Adrenal gland (tissue), 12 donors: ENCODE measurements around the gene CYSTM1. TPM values are rescaled to one million over a fixed set of nuclear protein-coding genes. Genes with fewer than 3 reads are reported as not detected.

Experiments
- DNase-seq, 7 donors: peaks; one replicate each; pipeline ENCODE4 v3.0.0-alpha.2; 2019 to 2020
- H3K27ac ChIP-seq, 5 donors: fragments of 200-600 bp; sonication (generic) in 4 of 5; 1 replicate in 3 of 5; 2 replicates in 2 of 5; pipeline versions ENCODE4 v1.5.1 to v1.8.0; 2016 to 2020; ENCODE audit warnings: mild to moderate bottlenecking in 1 of 5
- H3K27me3 ChIP-seq: fragments of 200-600 bp; 2 replicates; pipeline ENCODE4 v1.8.0; 2021
- H3K36me3 ChIP-seq, 2 donors: fragments of 200-600 bp; replicated peaks in 1 of 2; 1 replicate in 1 of 2; 2 replicates in 1 of 2; pipeline versions ENCODE4 v1.5.1 to v1.8.0; 2018 to 2022
- H3K4me1 ChIP-seq, 2 donors: fragments of 200-600 bp; replicated peaks in 1 of 2; 1 replicate in 1 of 2; 2 replicates in 1 of 2; pipeline versions ENCODE4 v1.5.1 to v1.8.0; 2018 to 2021
- H3K4me3 ChIP-seq, 4 donors: fragments of 200-600 bp; sonication (generic) in 3 of 4; one replicate each; pipeline ENCODE4 v1.5.1; 2016 to 2018
- H3K9me3 ChIP-seq, 3 donors: fragments of 200-600 bp; sonication (generic) in 1 of 3; replicated peaks in 1 of 3; 1 replicate in 2 of 3; 2 replicates in 1 of 3; pipeline versions ENCODE4 v1.5.1 to v1.8.0; 2016 to 2021
- POLR2A ChIP-seq, 2 donors: fragments of 450-650 bp; IDR thresholded peaks; one replicate each; pipeline ENCODE4 v1.6.1; 2017; ENCODE audit warnings: antibody characterized with exemption in 2 of 2, mild to moderate bottlenecking in 2 of 2, moderate library complexity in 1 of 2
- WGBS, 4 donors: extraction: QIAGEN DNeasy Blood & Tissue Kit in 2 of 4; methylation state at CpG; one replicate each; pipeline versions ENCODE4 v1.1.5 to v1.1.7; 2013 to 2017; 5-methylcytosine and 5-hydroxymethylcytosine counted together
- intact Hi-C, 2 donors: fragments of 100-400 bp; cut with DNase I; formaldehyde crosslinking; loops; one replicate each; pipeline versions ENCODE4 v1.14.1 to v1.15.0; 2022 to 2023
- polyA plus RNA-seq, 3 donors: library from polyadenylated mRNA; stranded (reverse); fragments of 200-250 nt in 2 of 3; fragments of 350-450 nt in 1 of 3; fragmentation: Illumina TruSeq in 1 of 3; extraction: RNeasy Lipid Tissue Mini Kit (QIAGEN cat#74804) in 1 of 3; gene quantifications; one replicate each; pipeline ENCODE4 v1.2.3, GENCODE V29; 2013 to 2014
- total RNA-seq, 9 donors: library from RNA; depleted of rRNA in 4 of 9; stranded (reverse); fragments of >200 nt in 4 of 9; fragments of 120-200 nt in 1 of 9; fragmentation: NEBNext Ultra II Directional in 1 of 9; extraction: Animal tissue kit (Norgen Biotek cat#: 25700) in 1 of 9; gene quantifications; one replicate each; pipeline versions ENCODE4 v1.1.0 to v1.2.4, GENCODE V29; 2013 to 2023
- TF ChIP-seq, protein P1 (sequence below), 6 experiments: fragments of 450-650 bp in 4 of 6; fragments of 200-600 bp in 2 of 6; sonication (generic) in 1 of 6; IDR thresholded peaks; 1 replicate in 5 of 6; 2 replicates in 1 of 6; pipeline versions ENCODE4 v1.5.1 to v1.8.0; 2016 to 2021; ENCODE audit warnings: antibody characterized with exemption in 6 of 6, mild to moderate bottlenecking in 2 of 6, moderate library complexity in 1 of 6
- donor health status: healthy with polysubstance abuse.
- donor health status: Bipolar disorder and iron deficiency.
- donor health status: DM: yes; HTN: yes; CAD: no.
- donor health status: DM: no; HTN: no; CAD: no.
- donor health status: DM: no; HTN: no; CAD: no.
- donor health status: DM: yes; HTN: yes; CAD: no.

CYSTM1 gene
- total and polyA plus RNA-seq, 12 donors, result 42.6 to 605 (median 180) TPM

DNA sequence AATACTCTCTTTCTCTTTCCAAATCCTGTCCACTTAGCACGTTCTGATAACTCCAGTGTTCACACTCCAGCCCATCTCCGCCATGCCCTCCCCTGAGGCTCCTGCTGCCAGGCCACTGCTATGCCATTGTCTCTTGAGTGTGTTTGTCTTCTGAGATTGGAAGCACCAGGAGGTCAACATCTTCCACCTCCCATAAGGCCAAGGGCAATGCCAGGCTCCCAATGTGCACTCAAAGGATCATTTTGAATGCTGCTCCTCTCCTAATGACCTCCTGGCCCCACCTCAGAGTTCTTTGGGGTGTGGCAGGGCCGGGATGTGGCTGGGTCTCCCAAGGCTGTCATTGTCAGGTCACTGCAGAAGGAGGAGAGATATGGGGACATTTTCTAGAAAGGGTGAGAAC, 29.7 kb upstream of the CYSTM1 start:
- intact Hi-C loops, result loop anchor here (5.0 kb wide), 3 partner anchors 33 to 73 kb away; partner anchors contain the start of gene PURA (in 1 of the 2)
- Histone ChIP-seq H3K4me1 (peaks cover 16 to 21% of the 10 kb centered on the region in 2 donors), H3K27ac (no peak overlapping the region), H3K4me3 (peak overlapping the region in 1 of 4 donors; percentile 60), H3K36me3 (no peaks in the 10 kb centered on the region), H3K9me3 (no peaks in the 10 kb centered on the region), H3K27me3 (no peaks in the 10 kb centered on the region)
- peak in 1 of 7 donors; percentile 12 for DNase-seq
- TF ChIP-seq POLR2A (IDR thresholded peaks at IDR 0.05), result no peak
- TF ChIP-seq, protein P1, sequence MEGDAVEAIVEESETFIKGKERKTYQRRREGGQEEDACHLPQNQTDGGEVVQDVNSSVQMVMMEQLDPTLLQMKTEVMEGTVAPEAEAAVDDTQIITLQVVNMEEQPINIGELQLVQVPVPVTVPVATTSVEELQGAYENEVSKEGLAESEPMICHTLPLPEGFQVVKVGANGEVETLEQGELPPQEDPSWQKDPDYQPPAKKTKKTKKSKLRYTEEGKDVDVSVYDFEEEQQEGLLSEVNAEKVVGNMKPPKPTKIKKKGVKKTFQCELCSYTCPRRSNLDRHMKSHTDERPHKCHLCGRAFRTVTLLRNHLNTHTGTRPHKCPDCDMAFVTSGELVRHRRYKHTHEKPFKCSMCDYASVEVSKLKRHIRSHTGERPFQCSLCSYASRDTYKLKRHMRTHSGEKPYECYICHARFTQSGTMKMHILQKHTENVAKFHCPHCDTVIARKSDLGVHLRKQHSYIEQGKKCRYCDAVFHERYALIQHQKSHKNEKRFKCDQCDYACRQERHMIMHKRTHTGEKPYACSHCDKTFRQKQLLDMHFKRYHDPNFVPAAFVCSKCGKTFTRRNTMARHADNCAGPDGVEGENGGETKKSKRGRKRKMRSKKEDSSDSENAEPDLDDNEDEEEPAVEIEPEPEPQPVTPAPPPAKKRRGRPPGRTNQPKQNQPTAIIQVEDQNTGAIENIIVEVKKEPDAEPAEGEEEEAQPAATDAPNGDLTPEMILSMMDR (IDR thresholded peaks at IDR 0.05), result no peak
- WGBS, 4 donors, result 74 to 90% (median 87%) methylated on average over 2 to 3 of the region's 3 CpGs

DNA sequence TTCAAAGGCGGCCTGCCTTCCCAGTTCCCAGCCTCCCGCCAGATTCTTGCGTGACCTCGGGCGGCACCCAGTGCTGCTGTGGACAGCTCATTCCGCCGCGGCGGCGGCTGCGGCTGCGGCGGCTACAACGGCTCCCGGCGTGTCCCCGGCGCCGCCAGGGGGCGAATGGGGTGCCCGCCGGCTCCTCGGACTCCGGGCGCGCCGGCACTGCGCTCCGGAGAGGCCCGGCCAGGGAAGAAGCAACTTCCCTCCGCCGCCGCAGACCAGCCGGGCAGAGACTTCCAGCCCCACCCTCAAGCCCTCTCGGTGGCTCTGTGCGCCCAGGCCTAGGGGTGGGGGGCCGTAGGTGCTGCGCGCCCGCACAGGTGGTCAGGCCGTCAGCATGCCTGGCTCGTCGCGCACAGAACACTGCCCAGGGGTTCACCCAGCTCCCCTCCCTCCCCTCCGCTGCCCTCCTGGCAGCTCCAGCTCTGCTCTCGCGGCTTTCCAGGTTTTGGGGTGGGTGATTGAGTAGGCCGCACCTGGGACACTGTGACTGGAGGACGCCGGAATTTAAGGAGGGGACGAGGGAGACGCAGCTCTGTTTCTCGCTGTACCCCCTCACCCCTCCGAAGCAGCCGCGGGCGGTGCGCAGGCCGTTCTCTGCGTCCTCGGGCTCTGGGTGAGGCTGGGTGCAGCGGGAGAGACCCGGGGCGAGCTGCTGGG, 29.0 kb upstream of the CYSTM1 start:
- H3K4me3 ChIP-seq, result peak overlapping the region in 1 of 4 donors; percentile 60
- H3K36me3 ChIP-seq, result no peaks in the 10 kb centered on the region
- H3K27ac ChIP-seq, result no peak overlapping the region
- no peaks in the 10 kb centered on the region for H3K27me3 ChIP-seq
- no peaks in the 10 kb centered on the region for H3K9me3 ChIP-seq
- 7 to 18% (median 12%) methylated on average over 36 to 64 of the region's 64 CpGs; no CpG with 5 or more reads in 1 of the 4 donors for WGBS, 4 donors
- no peak for TF ChIP-seq POLR2A (IDR thresholded peaks at IDR 0.05)
- TF ChIP-seq, protein P1 (IDR thresholded peaks at IDR 0.05), result peak; percentile 26 to 87 (median 58)
- intact Hi-C loops, result loop anchor here (5.0 kb wide), 3 partner anchors 34 to 74 kb away; partner anchors contain the start of gene PURA (in 1 of the 2)
- DNase-seq, result peak; percentile 75 to 86 (median 81)
- peaks cover 15 to 16% of the 10 kb centered on the region in 2 donors for H3K4me1 ChIP-seq

DNA sequence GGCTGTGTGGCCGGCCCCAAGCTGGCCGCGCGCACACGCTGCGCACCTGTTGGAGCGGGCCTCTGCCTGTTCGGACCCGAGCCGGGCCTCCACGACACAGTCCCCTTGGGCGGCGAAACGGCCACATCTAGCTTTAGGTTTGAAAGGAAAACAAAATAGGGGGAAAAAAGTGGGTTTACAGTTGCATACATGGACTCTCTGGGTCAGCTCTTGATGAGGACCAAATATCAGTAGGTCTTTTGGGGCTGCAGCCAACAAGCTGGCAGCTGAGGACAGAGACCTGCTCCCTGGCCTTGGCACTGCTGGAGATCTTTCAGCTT, 28.5 kb upstream of the CYSTM1 start:
- Histone ChIP-seq H3K4me1 (peaks cover 15 to 16% of the 10 kb centered on the region in 2 donors), H3K9me3 (no peaks in the 10 kb centered on the region), H3K27me3 (no peaks in the 10 kb centered on the region), H3K27ac (no peak overlapping the region), H3K36me3 (no peaks in the 10 kb centered on the region), H3K4me3 (peak overlapping the region in 1 of 4 donors; percentile 60)
- intact Hi-C loops, result loop anchor here (5.0 kb wide), 3 partner anchors 34 to 74 kb away; partner anchors contain the start of gene PURA (in 1 of the 2)
- DNase-seq, result peak in 2 of 7 donors; percentile 14 to 19
- 60 to 81% (median 67%) methylated on average over 9 to 14 of the region's 14 CpGs for WGBS, 4 donors
- TF ChIP-seq POLR2A (IDR thresholded peaks at IDR 0.05), result no peak
- TF ChIP-seq, protein P1 (IDR thresholded peaks at IDR 0.05), result no peak

DNA sequence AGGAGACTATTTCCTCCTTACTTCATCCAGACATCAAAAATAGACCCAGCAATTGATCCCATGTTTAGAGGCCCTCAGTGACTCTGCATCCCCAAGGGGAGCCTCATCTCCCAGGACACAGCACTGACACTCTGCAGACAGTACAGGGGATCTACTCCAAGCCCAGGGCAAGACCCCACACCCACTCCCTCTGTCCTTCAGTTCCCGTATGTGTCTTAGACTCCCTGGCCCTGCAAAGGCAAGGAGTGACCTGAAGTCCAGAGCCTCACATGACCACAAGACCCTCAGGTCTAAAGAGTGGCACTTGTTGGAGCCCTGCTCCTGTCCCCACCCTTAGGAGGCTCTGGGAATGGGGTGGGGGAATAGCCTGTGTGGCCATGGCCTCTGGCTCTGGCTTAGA, 27.5 kb upstream of the CYSTM1 start:
- H3K27me3 ChIP-seq, result no peaks in the 10 kb centered on the region
- H3K27ac ChIP-seq, result no peak overlapping the region
- TF ChIP-seq, protein P1 (IDR thresholded peaks at IDR 0.05), result no peak
- TF ChIP-seq POLR2A (IDR thresholded peaks at IDR 0.05), result no peak
- peak in 2 of 7 donors; percentile 10 to 12 for DNase-seq
- WGBS, 4 donors, result 91 to 93% methylated on average over 1 of the region's 1 CpG; no CpG with 5 or more reads in 2 of the 4 donors
- intact Hi-C loops, result loop anchor here (5.0 kb wide), 3 partner anchors 35 to 75 kb away; partner anchors contain the start of gene PURA (in 1 of the 2)
- no peak overlapping the region for H3K4me3 ChIP-seq
- no peaks in the 10 kb centered on the region for H3K36me3 ChIP-seq
- H3K4me1 ChIP-seq, result peaks cover 15 to 16% of the 10 kb centered on the region in 2 donors
- no peaks in the 10 kb centered on the region for H3K9me3 ChIP-seq
